K562 (cell line): ENCODE data around the gene SDS. TPM values are rescaled to one million over a fixed set of nuclear protein-coding genes. Genes with fewer than 3 reads are reported as not detected.
A peak's percentile ranks its signal among the peaks of the same experiment; 100 is the strongest.

Experiments
- ATAC-seq: fragments of 200-7000 bp; cut with Tn5 transposase; 3 replicates; pipeline ENCODE4 v1.9.1; 2020; ENCODE audit warnings: moderate library complexity
- BruUV-seq: library from RNA; stranded (reverse); fragments of 400-500 nt; replicated peaks from 2 replicates; lab custom pipeline; 2021; lab: Mats Ljungman, UMichigan
- CTCF ChIA-PET: fragments of 300-600 bp; formaldehyde crosslinking; extraction: SDS; loops from one replicate; lab custom pipeline; 2021; ENCODE audit warnings: low intra/inter-chr PET ratio; lab: Yijun Ruan, JAX
- POLR2A ChIA-PET: fragments of 300-600, 350-650 bp; sonication (Branson Sonifier 250); formaldehyde crosslinking; extraction: SDS; loops from one replicate; lab custom pipeline; 2021; ENCODE audit warnings: antibody characterized with exemption, inconsistent platforms; lab: Yijun Ruan, JAX
- DNase-seq, 4 experiments: peaks; one replicate each; pipeline versions ENCODE4 v3.0.0 to v3.0.0-alpha.2; 2011 to 2018; ENCODE audit warnings: low spot score in 3 of 4, mixed read lengths in 3 of 4; ENCODE audit errors: extremely low read depth in 1 of 4
- FAIRE-seq: peaks from 2 replicates; lab custom pipeline; 2011; peaks lifted over from hg19 to GRCh38; lab: Jason Lieb, UNC
- H2AFZ ChIP-seq: 2 replicates; pipeline ENCODE4 v1.6.0; 2011; ENCODE audit warnings: low read depth, low read length, control low read depth, inconsistent platforms
- H3K27ac ChIP-seq: fragments of 200-600 bp; 3 replicates; pipeline ENCODE4 v1.8.0; 2011; ENCODE audit warnings: low read depth, mild to moderate bottlenecking, control low read depth, inconsistent platforms, low read length, moderate library complexity, mixed read lengths; ENCODE audit errors: extremely low read depth
- H3K27me3 ChIP-seq, 2 experiments: fragments of 300-600 bp in 1 of 2; 2 replicates in 1 of 2; 3 replicates in 1 of 2; pipeline versions ENCODE4 v1.6.0 to v1.8.0; 2011; ENCODE audit warnings: inconsistent platforms in 2 of 2, low read length in 2 of 2, mild to moderate bottlenecking in 1 of 2, mixed read lengths in 1 of 2, moderate library complexity in 1 of 2; ENCODE audit not compliant: control insufficient read depth in 2 of 2, insufficient read depth in 2 of 2
- H3K36me3 ChIP-seq: fragments of 300-600 bp; 3 replicates; pipeline ENCODE4 v1.8.0; 2011; ENCODE audit warnings: mild to moderate bottlenecking, low read length, inconsistent platforms; ENCODE audit not compliant: control insufficient read depth, insufficient read depth
- H3K4me1 ChIP-seq, 2 experiments: fragments of 200-600 bp in 1 of 2; replicated peaks in 1 of 2; 2 replicates in 1 of 2; 3 replicates in 1 of 2; pipeline versions ENCODE4 v1.5.1 to v1.8.0; 2011; ENCODE audit warnings: inconsistent platforms in 2 of 2, low read length in 2 of 2, mild to moderate bottlenecking in 1 of 2, mixed read lengths in 1 of 2, moderate library complexity in 1 of 2; ENCODE audit not compliant: control insufficient read depth in 2 of 2, insufficient read depth in 2 of 2
- H3K4me2 ChIP-seq: 2 replicates; pipeline ENCODE4 v1.6.1; 2011; ENCODE audit warnings: low read length, control low read depth, inconsistent platforms, mixed read lengths; ENCODE audit not compliant: insufficient read depth
- H3K4me3 ChIP-seq: fragments of 200-600 bp; sonication (generic), shearing (Covaris generic); 2 replicates; pipeline ENCODE4 v1.5.1; 2016; ENCODE audit warnings: control low read depth, inconsistent platforms
- H3K79me2 ChIP-seq: fragments of 200-600 bp; 3 replicates; pipeline ENCODE4 v1.8.0; 2011; ENCODE audit warnings: low read length, inconsistent platforms; ENCODE audit not compliant: control insufficient read depth, insufficient read depth
- H3K9ac ChIP-seq, 2 experiments: 2 replicates each; pipeline versions ENCODE4 v1.6.0 to v1.6.1; 2011; ENCODE audit warnings: low read depth in 2 of 2, low read length in 2 of 2, control low read depth in 1 of 2, inconsistent platforms in 1 of 2, mild to moderate bottlenecking in 1 of 2, mixed read lengths in 1 of 2; ENCODE audit not compliant: insufficient read depth in 1 of 2
- H3K9me1 ChIP-seq: one replicate; pipeline ENCODE4 v1.6.0; 2011; ENCODE audit warnings: inconsistent platforms, mild to moderate bottlenecking, low read length, moderate library complexity; ENCODE audit not compliant: control insufficient read depth, insufficient read depth
- H3K9me3 ChIP-seq: replicated peaks from 2 replicates; pipeline ENCODE4 v1.5.1; 2011; ENCODE audit warnings: low read depth, low read length, inconsistent platforms; ENCODE audit not compliant: control insufficient read depth, insufficient read depth
- H4K20me1 ChIP-seq: replicated peaks from 2 replicates; pipeline ENCODE4 v1.6.1; 2011; ENCODE audit warnings: low read length, inconsistent platforms, mixed read lengths; ENCODE audit not compliant: control insufficient read depth, insufficient read depth
- ADNP ChIP-seq: fragments of 200-800 bp; sonication (Bioruptor generic); IDR thresholded peaks from 2 replicates; pipeline ENCODE4 v1.6.1; 2016; ENCODE audit warnings: missing genetic modification characterization, missing compliant biosample characterization
- BACH1 ChIP-seq: fragments of 200-800 bp; sonication (Bioruptor generic); IDR thresholded peaks from 2 replicates; pipeline ENCODE4 v1.6.1; 2016; ENCODE audit warnings: missing genetic modification characterization, missing compliant biosample characterization
- BCOR ChIP-seq: fragments of 450-650 bp; IDR thresholded peaks from 2 replicates; pipeline ENCODE4 v1.6.1; 2016
- GATA2 ChIP-seq: sonication (generic); formaldehyde crosslinking; IDR thresholded peaks from 2 replicates; pipeline ENCODE4 v1.4.0; 2020; ENCODE audit warnings: mild to moderate bottlenecking, missing genetic modification reagents
- RBM25 ChIP-seq: fragments of 200-400 bp; formaldehyde crosslinking; IDR thresholded peaks from 2 replicates; pipeline ENCODE4 v1.6.1; 2018; ENCODE audit warnings: low read length, low read depth, moderate library complexity; ENCODE audit not compliant: severe bottlenecking
- WGBS: fragments of 100-300 bp; shearing (Covaris generic); methylation state at CpG from one replicate; pipeline ENCODE4 v1.1.6; 2016; ENCODE audit warnings: low coverage, mixed read lengths; ENCODE audit not compliant: insufficient coverage; ENCODE audit errors: missing lambda C conversion rate; 5-methylcytosine and 5-hydroxymethylcytosine counted together
- in situ Hi-C: fragments of 300-500 bp; cut with MboI; formaldehyde crosslinking; loops from 4 replicates; pipeline ENCODE4 v1.15.0; 2018; ENCODE audit warnings: inconsistent platforms, mixed read lengths
- intact Hi-C: fragments of 100-400 bp; cut with micrococcal nuclease; formaldehyde crosslinking; loops from 2 replicates; pipeline ENCODE4 v1.14.2; 2022
- polyA plus RNA-seq, 8 experiments: library from polyadenylated mRNA; depleted of rRNA in 4 of 8; stranded (reverse) in 5 of 8; unstranded in 3 of 8; fragments of >200 nt; fragmentation: Nextera tagmentation in 2 of 8; fragmentation: Illumina TruSeq in 1 of 8; extraction: Ambion mirVana in 2 of 8; extraction: Trizol in 1 of 8; gene quantifications; 2 replicates each; pipeline versions ENCODE4 v1.2.1 to v1.2.3, GENCODE V29; 2011 to 2014; ENCODE audit warnings: inconsistent platforms in 1 of 8, missing spikeins in 1 of 8
- total RNA-seq, 7 experiments: library from RNA; depleted of rRNA in 6 of 7; stranded (reverse); fragments of >200 nt in 6 of 7; fragmentation: Illumina TruSeq in 2 of 7; extraction: Trizol in 2 of 7; gene quantifications; 2 replicates each; pipeline versions ENCODE4 v1.2.1 to v1.2.3, GENCODE V29; 2011 to 2021; ENCODE audit warnings: low replicate concordance in 1 of 7

SDS gene
- total and polyA plus RNA-seq, 9 of the 15 experiments (the other 6 are each of a cell fraction or from before 2014, with no cell fraction given): 0.07 to 1.1 (median 0.12) TPM; not detected in 1

DNA sequence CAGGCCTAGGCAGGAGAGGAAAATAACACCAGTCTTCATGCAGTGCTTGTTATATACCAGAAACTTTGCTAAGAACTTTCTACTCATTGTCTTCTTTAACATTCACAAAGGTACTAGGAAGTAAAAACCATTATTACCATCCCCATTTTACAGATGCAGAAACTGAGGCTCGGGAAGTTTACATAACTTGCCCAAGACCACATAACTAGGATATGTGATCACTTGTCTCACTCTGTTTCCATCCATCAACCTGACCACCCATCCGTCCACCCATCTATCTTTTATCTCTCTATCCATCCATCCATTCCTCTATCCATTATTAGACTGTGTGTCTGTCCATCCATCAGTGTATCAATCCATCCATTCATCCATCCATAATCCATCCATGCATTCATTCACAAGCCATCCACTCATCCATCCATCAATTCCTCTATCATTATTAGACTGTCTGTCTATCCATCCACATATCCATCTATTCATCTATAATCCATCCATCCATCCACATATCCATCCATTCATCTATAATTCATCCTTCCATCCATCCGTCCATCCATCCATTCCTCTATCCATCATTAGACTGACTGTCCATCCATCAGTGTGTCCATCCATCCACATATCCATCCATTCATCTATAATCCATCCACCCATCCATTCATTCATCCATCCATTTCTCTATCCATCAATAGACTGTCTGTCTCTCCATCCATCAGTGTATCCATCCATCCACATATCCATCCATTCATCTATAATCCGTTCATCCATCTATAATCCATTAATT, 35.0 kb upstream of the SDS start:
- ChIA-PET POLR2A (no interaction called here), CTCF (interaction anchor here (1.5 to 1.7 kb wide), 2 partner anchors 8 to 474 kb away, joined by 4 to 9 read pairs; no protein-coding TSS in a partner anchor)
- H3K27me3 ChIP-seq: peaks cover 6 to 25% of the 10 kb centered on the region in 2 experiments; a peak in 3 of 5 replicates
- no peak overlapping the region for H3K9ac ChIP-seq
- H3K27ac ChIP-seq: no peak overlapping the region
- H3K4me3 ChIP-seq: no peak overlapping the region
- H4K20me1 ChIP-seq: no peaks in the 10 kb centered on the region
- WGBS: 0% methylated on average over 4 of the region's 4 CpGs
- TF ChIP-seq BCOR (peak; percentile 64; the same call in 1 of the 2 replicates), ADNP (tag) (peak; percentile 50; the same call in 1 of the 2 replicates), RBM25 (peak; percentile 71), BACH1 (tag) (no peak)
- intact Hi-C loops: loop anchor here (1.0 kb wide), 1 partner anchor 474 kb away; no protein-coding TSS in a partner anchor
- H3K9me1 ChIP-seq: no peaks in the 10 kb centered on the region
- BruUV-seq: no TSS peak
- no peaks in the 10 kb centered on the region for H3K36me3 ChIP-seq
- no peak for FAIRE-seq
- peaks cover 5 to 8% of the 10 kb centered on the region in 2 experiments; a peak in 3 of 5 replicates for H3K4me1 ChIP-seq
- ATAC-seq: no peak
- no peaks in the 10 kb centered on the region for H3K9me3 ChIP-seq
- in situ Hi-C loops: no loop called here
- H3K4me2 ChIP-seq: no peak overlapping the region
- H3K79me2 ChIP-seq: no peaks in the 10 kb centered on the region
- H2AFZ ChIP-seq: no peak overlapping the region
- DNase-seq: no peak

- in situ Hi-C loops (no loop called here), intact Hi-C loops (no loop called here)
- Histone ChIP-seq H3K27me3 (peaks cover 6 to 25% of the 10 kb centered on the region in 2 experiments; a peak in 3 of 5 replicates), H3K4me3 (no peak overlapping the region), H4K20me1 (no peaks in the 10 kb centered on the region), H3K27ac (no peak overlapping the region), H3K9me3 (no peaks in the 10 kb centered on the region), H3K36me3 (no peaks in the 10 kb centered on the region), H3K79me2 (no peaks in the 10 kb centered on the region), H3K4me2 (no peak overlapping the region), H3K9ac (peak overlapping the region in 1 of 2 experiments; percentile 54; a peak in 1 of 4 replicates), H2AFZ (no peak overlapping the region), H3K9me1 (no peaks in the 10 kb centered on the region), H3K4me1 (peaks cover 5 to 8% of the 10 kb centered on the region in 2 experiments; a peak in 3 of 5 replicates)
- DNase-seq (no peak), ATAC-seq (no peak), FAIRE-seq (no peak)
- ChIA-PET CTCF (no interaction called here), POLR2A (no interaction called here)
- 8% methylated on average over 9 of the region's 9 CpGs for WGBS
- BruUV-seq: no TSS peak
- no peak for TF ChIP-seq GATA2 (CRISPR knock-in tag)
Observed at GRCh38 chr12:113437729-113438100, 34.0 kb upstream of the SDS start.
